Measurements from ENCODE around the gene NTRK3.

GRCh38 chr15:88048237-88048636, 208.3 kb downstream of the NTRK3 start:
- TF ChIP-seq CTCF (conservative IDR thresholded peaks at IDR 0.05; ENCODE audit: low read length) (no peak), EZH2phosphoT487 (IDR thresholded peaks at IDR 0.05; ENCODE audit: borderline replicate concordance) (no peak)

Measured in Loucy (cell line).